NCI-H460 (cell line): ENCODE measurements around the gene KLHDC7A. TPM values are rescaled to one million over a fixed set of nuclear protein-coding genes. Genes with fewer than 3 reads are reported as not detected.

ENCODE experiments used
- small RNA-seq, 2 experiments: library from RNA; depleted of rRNA; stranded (forward); fragments of <200 nt; gene quantifications; one replicate each; pipeline ENCODE3, GENCODE V24; 2014
- total RNA-seq: library from RNA; depleted of rRNA; stranded (reverse); fragments of >200 nt; shearing (Covaris generic); gene quantifications from 2 replicates; pipeline ENCODE4 v1.2.3, GENCODE V29; 2014; rRNA removed

Gene KLHDC7A
- total RNA-seq, 1 experiment from 2014 or later: not detected

Small RNAs within 50 kb of the gene (small RNA-seq; reads per million reads assigned to genes)
- 0 reads per million in 2 experiments for gene DYNLL1P3

Other genes starting within 250 kb of the KLHDC7A start
- gene PAX7, start 149.9 kb downstream of the KLHDC7A start, total RNA-seq: 0.98 and 1.4 TPM in 2 replicates